SK-MEL-5 (cell line): ENCODE measurements around the gene DKKL1. TPM values are rescaled to one million over a fixed set of nuclear protein-coding genes. Genes with fewer than 3 reads are reported as not detected.
"Not testable (repeated sequence)": the region's sequence is repeated elsewhere in the genome, so short reads cannot be mapped to it uniquely, and the experiment has no call there.

Experiments
- DNase-seq: peaks from one replicate; pipeline ENCODE4 v3.0.0-alpha.2; 2016; ENCODE audit warnings: low read depth, low spot score
- in situ Hi-C: cut with HindIII; loops from 2 replicates; pipeline ENCODE4 v1.10.0; 2016; ENCODE audit warnings: low sequenced_read_pairs, high pct_unique_total_duplicates, low pct_unique_long_range_greater_than_20kb
- polyA plus RNA-seq, 2 experiments: library from polyadenylated mRNA; depleted of rRNA; stranded (reverse); fragments of >200 nt; gene quantifications; 2 replicates each; pipeline ENCODE4 v1.2.3, GENCODE V29; 2015
- total RNA-seq: library from RNA; depleted of rRNA; stranded (reverse); fragments of >200 nt; shearing (Covaris generic); gene quantifications from 2 replicates; pipeline ENCODE4 v1.2.3, GENCODE V29; 2014; rRNA removed

The DKKL1 gene
- total RNA-seq: 0.53 and 0.59 TPM in 2 replicates
- polyA plus RNA-seq (2015; cell fraction: cytosol; rRNA removed): 0.51 and 3.4 TPM in 2 replicates
- polyA plus RNA-seq (2015; cell fraction: nucleus; rRNA removed): not detected in 2 replicates

DNA sequence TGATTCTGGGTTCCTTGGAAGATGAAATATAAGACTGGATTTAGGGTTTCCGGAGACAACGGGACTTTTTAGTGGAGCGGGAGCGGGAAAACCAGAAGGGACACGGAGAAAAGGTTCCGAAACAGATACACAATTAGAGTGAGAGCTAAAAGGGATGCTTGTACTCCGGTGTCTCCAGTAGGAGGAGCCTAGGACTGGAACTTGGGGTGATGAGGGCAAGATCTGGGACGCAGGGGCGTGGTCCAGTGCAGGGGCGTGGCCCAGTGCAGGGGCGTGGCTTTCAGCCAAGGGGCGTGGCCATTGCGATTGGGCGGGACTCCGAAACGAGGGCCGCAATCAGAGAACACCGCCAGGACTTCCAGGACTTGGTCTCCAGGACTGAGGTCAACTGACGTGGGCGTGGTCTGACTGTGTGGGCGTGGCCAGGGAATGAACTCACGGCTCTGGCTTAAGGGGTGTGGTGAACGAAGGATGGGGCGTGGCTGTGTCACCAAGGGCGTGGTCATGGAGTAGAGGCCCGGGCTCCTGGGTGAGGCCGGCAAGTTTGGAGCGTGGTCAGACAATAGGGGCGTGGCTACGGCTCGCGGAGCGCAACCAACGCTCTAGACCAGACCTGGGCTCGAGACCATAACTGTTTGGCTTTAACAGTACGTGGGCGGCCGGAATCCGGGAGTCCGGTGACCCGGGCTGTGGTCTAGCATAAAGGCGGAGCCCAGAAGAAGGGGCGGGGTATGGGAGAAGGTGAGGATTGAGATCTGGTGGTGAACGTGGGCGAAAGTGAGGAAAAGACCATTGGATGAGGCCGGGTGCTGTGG lies at the start of gene DKKL1:
Gene DKKL1 (plus strand): TSS at position 610 of the 815 bp plus-strand sequence. CDS start 122 bp downstream, at position 732.
- in situ Hi-C loops: no loop called here
- DNase-seq: peak; percentile 99

DNA sequence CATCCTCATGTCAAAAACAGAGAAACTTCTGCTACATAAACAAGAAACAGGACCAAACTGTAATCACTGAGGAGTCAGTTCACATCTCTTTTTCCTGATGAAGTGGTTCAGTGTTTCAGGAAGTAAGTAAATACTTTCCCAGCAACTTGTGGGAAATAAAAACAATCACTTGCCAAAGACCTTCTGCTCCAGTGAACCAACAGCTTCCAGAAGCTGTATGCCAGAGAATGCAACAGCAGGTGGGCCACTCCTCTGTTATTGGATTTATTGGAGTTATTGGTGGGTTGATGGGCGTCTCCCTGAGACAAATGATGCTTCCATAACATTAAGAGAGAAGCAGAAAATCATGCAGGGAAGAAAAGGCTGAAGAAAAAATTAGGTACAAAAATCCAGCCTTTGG lies 48.6 kb upstream of the DKKL1 start:
- in situ Hi-C loops: no loop called here
- no peak for DNase-seq

DNA sequence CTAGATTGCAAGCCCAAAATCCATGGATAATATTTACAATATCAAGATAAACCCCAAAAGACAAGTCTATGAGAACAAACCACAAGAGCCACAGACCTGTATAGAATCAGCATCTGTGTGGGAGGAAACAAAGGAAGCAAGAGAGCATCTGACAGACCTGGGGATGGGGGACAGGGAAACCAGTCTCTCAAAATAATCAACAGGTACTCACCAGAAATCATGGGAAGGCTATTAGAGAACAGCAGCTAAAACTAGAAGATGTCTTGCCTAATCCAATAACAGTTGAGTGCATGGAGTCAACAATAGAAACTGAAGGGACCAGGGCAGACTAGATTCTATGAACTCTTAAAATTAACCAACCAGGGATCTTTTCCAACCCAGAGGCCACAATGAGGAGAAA lies 47.4 kb upstream of the DKKL1 start:
- DNase-seq: no peak
- in situ Hi-C loops: no loop called here

DNA sequence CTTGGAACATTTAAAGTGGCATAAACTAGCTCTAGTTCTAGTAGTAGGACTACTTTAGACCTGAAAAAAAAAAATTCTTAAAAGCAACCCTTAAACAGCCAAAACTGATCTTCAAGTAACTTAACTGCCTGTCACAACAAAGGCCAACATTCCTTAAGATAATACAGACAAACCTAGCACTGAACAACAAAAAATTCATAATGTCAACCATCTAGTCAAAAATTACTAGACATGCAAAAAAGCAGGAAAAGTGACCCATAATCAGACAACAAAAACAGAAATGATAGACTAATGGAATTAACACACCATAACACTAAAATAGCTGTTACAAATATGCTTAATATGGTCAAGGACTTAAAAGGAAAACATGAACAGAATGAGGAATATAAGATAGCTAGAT lies 45.4 kb upstream of the DKKL1 start:
- DNase-seq: no peak
- in situ Hi-C loops: no loop called here

DNA sequence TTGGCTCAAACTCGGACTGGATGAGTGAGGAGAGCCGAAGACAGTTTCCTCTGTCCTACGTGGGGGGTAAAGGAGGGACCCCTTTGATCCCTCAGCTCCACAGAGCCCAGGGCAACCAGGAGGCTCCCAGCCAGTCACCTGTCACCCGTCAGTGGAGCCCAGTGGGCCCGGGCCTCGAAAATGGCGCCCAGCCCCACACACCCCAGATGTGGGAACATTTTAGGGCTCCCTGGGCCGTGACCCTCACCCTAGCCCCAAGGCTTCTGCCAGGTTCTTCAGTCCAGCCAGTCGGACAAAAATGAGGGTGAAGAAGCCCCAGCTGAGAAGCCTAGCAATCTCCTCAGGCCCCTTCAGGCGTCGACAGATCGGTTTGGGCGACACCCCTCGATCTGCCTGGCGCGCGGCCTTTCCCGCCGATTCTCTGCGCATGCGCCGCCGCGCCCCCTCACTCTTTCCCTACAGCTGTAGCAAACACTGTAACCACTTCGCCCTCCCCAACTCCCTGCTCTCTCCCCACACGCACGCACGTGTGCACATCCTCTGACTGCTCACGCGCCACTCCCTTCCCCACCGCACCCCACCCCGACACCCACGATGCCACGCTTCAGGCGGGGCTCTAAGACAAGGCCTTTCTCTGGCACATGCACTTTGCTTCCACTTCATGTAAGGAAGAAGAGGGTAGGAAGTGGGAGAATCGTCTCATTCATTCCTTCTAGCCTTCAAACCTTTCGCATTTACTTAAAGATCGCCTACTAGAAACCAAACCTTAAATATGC lies 38.7 kb upstream of the DKKL1 start, which contains the start of gene SLC6A16:
Gene SLC6A16 (minus strand): TSS at position 391 of the 776 bp plus-strand sequence. CDS start 13,844 bp downstream, outside the sequence.
- in situ Hi-C loops: no loop called here
- DNase-seq: no peak

DNA sequence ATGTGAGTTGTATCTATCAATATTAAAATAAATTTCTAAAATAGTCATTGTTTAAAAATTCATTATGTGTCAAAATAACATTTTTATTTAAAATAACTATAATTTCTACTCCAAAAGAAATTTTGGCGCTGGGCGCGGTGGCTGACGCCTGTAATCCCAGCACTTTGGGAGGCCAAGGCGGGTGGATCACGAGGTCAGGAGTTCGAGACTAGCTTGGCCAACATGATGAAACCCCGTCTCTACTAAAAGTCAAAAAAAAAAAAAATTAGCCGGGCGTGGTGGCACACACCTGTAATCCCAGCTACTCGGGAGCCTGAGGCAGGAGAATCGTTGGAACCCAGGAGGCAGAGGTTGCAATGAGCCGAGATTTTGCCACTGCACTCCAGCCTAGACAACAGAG lies 37.9 kb upstream of the DKKL1 start:
- in situ Hi-C loops, DNase-seq: not testable (repeated sequence)

DNA sequence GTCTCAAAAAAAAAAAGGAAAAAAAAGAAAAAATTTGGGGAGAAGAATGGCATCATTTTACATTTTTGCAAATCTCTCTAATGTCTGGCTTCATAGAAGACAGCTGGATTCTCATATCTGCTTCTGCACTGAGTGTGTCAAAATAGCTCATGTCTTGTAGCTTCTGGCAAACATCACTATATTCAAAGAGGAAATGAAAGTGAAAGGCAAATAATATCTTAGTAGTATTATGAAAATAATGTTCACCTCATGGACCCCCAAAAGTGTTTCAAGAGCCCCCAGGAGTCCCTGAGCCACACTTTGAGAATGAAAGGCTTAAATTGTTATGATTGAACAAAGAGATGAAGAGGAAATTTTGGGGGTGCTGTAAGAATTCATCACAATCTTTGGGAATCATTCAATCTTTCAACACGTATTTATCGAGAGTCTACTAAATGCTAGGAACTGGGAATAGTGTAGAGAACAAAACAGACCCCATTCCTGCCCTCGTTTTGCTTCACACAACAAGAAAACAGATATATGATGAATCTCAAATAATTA lies 37.4 kb upstream of the DKKL1 start:
- no peak for DNase-seq
- in situ Hi-C loops: no loop called here

DNA sequence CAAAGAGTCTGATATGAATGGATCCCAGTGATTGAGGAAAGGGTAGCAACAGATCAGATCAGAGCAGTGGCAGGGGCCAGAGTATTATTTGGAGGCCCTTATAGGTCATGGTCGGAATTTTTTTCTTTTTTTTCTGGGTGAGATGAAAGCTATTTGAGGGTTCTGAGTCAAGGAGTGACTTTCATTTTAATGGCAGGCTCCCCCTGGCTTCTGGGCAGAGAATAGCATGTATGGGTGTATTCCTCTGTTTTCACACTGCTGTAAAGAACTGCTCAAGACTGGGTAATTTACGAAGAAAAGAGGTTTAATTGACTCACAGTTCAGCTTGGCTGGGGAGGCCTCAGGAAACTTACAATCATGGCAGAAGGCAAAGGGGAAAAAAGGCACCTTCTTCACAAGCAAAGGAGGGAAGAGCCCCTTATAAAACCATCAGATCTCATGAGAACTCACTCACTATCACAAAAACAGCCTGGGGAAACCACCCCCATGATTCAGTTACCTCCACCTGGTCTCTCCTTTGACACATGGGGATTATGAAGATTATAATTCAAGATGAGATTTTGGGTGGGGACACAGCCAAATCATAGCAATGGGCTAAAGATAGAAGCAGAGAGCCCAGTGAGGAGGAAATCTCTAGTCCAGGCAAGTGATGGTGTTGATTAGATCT lies 35.7 kb upstream of the DKKL1 start:
- in situ Hi-C loops: no loop called here
- peak; percentile 64 for DNase-seq

DNA sequence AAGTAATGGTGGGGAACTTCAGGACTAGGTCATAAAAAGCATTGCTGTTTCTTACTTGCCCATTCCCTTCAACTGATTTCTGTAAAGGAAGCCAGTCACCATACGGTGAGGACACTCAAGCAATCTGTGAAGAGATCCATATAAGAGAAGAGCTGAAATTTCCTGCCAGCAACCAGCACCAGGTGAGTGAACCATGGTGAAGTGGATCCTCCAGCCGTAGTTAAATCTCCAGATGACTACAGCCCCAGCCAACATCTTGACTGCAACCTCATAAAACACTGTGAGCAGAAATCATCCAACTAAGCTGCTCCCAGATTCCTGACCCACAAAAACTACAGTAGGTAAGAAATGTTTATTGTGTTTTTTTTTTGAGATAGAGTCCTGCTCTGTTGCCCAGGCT lies 34.9 kb upstream of the DKKL1 start:
- no peak for DNase-seq
- in situ Hi-C loops: no loop called here

DNA sequence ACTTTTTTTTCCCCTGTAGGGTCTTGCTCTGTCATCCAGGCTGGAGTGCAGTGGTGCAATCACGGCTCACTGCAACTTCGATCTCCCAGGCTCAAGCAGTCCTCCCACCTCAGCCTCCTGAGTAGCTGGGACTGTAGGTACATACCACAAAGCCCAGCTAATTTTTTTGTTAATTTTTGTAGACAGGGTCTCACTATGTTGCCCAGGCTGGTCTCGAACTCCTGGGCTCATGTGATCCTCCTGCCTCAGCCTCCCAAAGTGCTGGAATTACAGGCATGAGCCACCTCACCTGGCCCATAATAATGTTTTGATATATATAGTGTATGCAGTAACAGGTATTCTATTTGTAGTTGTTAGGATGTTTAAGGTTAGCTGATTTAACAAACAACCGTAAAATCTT lies 32.5 kb upstream of the DKKL1 start:
- DNase-seq, in situ Hi-C loops: not testable (repeated sequence)

DNA sequence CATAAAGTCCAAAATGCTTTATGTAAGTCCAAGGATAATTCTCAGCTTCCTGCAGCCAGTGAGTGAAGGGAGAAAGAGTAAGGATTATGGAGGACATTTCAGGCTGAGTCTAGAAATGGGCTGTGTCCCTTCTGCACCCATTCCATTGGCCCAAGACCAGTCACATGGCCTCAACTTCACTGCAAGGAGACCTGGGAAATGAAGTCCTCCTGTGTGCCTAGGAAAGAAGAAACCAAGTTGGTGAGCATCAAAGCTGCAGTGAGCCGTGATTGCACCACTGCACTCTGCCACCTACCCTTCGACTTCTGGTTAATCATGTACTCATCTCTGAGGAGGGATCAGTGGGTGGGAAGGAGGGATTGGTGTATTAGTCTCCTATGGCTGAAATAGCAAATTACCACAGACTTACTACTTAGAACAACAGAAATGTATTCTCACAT lies 32.0 kb upstream of the DKKL1 start:
- DNase-seq: peak; percentile 79
- in situ Hi-C loops: no loop called here

DNA sequence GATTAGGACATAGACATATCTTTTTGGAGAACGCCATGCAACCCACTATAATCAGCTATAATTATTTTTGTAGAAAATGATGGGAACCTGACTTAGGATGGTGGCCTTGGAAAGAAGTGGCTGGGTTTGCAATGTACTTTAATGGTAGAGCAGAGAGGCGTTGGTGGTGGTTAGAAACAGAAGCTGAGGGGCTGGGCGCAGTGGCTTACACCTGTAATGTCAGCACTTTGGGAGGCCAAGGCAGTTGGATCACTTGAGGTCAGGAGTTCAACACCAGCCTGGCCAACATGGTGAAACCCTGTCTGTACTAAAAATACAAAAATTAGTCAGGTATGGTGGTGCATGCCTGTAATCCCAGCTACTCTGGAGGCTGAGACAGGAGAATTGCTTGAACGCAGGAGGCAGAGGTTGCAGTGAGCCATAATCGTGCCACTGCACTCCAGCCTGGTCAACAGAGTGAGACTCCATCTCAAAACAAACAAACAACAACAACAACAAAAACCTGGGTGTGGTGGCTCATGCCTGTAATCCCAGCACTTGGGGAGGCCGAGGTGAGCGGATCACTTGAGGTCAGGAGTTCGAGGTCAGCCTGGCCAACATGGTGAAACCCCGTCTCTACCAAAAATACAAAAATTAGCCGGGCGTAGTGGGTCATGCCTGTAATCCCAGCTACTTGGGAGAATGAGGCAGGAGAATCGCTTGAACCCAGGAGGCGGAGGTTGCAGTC lies 30.8 kb upstream of the DKKL1 start:
- DNase-seq, in situ Hi-C loops: not testable (repeated sequence)

DNA sequence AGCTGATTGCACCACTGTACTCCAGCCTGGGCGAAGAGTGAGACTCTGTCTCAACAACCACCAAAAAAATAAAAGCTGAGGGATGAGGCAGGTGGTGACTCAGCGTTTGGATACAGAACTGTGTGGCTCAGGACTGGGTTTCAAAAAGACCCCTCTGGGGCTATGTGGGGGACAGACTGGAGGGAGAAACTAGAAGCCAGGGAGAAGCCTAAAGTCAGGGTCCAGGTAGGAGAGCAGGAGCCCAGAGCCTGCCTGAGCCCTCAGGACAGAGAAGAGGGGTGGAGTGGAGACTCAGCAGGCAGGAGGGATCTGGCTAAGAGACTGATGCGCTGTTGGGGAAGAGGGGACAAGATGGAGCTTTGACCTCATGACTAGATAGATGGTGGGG lies 30.3 kb upstream of the DKKL1 start:
- in situ Hi-C loops: no loop called here
- no peak for DNase-seq

DNA sequence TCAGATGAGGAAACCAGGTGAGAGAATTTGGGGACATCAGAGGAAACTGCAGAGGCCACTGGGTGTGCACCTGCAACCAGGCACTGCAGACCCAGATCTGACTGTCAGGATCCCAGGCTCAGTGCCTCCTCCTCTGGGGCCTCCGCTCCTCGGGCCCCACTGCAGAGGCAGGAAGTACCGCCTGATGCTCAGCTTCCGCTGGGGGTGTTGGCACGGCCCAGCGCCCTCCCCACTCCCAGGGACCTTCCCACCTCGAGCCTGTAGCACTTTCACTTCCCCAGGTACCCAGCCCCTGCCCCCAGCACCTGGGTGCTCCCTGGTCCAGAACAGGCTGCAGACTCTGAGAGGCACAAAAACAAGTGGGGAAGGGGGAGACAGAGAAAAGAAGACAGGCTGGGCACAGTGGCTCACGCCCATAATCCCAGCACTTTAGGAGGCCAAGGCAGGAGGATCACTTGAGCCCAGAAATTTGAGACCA lies 29.8 kb upstream of the DKKL1 start:
- in situ Hi-C loops: no loop called here
- DNase-seq: no peak

DNA sequence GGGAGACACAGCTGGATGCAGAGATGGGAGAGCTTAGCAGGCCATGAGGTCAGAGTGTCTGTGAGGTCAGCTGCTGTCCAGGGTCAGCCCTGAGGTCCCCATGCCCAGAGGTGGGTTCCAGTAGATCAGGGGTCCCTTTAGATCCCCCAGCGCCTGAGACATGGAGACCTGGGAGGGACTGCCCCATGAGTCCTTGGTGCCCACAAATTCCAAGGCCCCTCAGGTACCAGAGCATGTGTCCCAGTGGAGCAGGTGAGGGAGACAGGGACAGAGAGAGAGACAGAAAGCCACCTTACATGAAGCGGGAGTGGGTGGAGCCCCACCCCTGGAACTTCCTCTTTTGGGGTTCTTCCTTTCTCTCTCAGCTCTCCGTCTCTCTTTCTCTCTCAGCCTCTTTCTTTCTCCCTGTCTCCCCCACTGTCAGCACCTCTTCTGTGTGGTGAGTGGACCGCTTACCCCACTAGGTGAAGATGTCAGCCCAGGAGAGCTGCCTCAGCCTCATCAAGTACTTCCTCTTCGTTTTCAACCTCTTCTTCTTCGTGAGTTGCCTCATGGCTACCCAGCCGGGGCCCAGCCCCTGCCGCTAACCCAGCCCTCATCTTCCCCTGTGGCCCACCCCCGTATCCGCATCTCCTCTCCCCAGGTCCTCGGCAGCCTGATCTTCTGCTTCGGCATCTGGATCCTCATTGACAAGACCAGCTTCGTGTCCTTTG lies 28.4 kb upstream of the DKKL1 start, which contains the start of gene CD37:
Gene CD37 (plus strand): TSS at position 336 of the 713 bp plus-strand sequence. CDS start 135 bp downstream, at position 471.
- in situ Hi-C loops: no loop called here
- no peak for DNase-seq

DNA sequence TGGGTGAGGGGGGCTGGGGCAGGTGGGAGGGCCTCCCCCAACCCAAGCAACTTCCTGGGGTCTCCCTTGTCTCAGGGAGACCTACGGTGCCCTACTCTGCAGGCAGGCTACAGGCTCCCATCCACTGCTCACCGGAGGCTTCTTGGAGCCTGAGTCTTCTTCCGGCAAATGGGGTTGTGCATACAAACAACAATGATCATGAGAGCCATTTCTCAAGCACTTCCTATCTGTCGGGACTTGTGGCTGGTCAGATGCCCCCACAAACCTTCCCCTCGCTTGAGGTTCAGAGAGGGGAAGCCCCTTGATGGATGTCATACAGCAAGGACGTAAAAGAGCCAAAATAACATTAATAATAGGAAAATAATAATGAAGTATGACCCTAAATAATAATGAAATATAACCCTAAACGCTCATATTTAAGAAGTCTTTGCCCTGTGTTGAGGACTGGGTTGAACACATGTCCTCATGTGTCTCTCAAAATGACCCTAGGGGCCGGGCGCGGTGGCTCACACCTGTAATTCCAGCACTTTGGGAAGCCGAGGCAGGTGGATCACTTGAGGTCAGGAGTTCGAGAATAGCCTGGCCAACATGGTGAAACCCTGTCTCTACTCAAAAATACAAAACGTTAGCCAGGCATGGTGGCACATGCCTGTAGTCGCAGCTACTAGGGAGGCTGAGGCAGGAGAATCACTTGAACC lies 27.7 kb upstream of the DKKL1 start:
- no peak for DNase-seq
- in situ Hi-C loops: no loop called here
